ENCODE data around the gene HAUS1.
A peak's percentile ranks its signal among the peaks of the same experiment; 100 is the strongest.

The HAUS1 gene

DNA sequence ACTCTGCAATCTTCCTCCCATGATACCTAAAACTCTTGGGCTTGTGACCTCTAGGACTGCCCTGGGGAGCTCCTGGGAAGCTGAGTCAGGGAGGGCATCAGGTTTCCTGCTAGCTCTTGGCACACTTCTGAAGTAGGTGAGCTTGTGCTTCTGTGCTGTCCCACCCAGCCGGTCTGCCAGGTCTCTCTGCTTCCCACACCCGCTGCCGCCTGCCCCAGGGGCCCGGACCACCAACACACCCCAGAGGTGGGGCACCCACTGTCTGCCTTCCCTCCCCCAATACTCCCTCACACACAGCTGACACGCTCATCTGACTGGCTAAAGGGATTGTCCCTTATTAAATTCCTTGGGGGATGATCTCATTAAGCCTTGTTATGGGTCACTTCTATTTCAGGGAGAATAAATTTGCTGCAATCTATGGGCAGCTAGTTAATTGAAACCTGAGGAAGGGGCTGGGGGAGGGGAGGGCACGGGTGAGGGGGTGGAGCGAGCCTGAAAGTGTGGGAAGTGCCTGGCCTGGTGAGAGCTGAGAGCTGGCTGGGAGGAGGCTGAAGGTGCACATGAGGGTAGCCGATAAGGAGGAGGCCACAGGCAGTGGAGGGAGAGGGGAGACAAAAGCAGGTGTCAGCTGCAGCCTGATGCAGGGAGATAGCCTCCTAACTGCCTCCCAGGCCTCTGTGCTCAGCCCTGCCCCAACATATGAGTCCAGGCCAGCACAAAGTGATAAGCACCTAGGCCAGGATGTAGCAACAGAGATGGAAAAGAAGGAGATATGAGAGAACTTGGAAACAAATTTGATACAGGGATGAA lies 48.8 kb downstream of the HAUS1 start:
- DNase-seq = peak in 2 of 3 donors; percentile 18 to 66
- POLR2A ChIA-PET = interaction anchor here (0.5 kb wide), 1 partner anchor 603 kb away, joined by 5 read pairs; no protein-coding TSS in a partner anchor
- CTCF ChIA-PET = interaction anchor here (1.0 to 6.8 kb wide), 5 partner anchors 8 to 504 kb away, joined by 3 to 30 read pairs (median 5); partner anchors contain the start of gene LOXHD1

DNA sequence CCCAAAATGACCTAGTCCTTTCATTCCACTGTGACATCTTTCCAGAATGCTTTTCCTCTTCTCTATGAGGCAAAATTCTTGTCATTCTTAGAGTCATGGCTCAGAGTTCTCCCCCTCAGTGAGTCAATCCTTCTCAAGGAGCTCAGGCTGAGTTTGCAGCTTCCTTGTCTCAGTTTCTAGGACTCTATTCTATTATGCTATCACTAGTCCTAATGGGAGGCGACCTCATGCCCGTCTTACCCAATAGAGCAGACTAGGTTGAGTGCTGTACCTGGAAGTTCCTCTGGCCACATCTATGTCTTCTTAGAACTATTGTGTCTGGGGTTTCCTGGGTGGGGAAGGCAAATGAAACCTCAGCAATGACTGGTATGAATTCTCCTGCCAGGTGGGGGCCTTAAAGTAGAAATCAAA lies 51.5 kb downstream of the HAUS1 start:
- no peaks in the 10 kb centered on the region for H3K27me3 ChIP-seq (replicated peaks in 2 of 5; ENCODE audit: control insufficient read depth in 4 of 5, insufficient read depth in 5 of 5, low read length in 4 of 5)
- CTCF ChIA-PET = interaction anchor here (0.5 kb wide), 1 partner anchor 44 kb away, joined by 4 read pairs; no protein-coding TSS in a partner anchor
- POLR2A ChIA-PET = no interaction called here
- no peak overlapping the region for H3K27ac ChIP-seq (ENCODE audit: insufficient read depth in 1 of 2, low read depth in 1 of 2, low read length in 2 of 2, poor library complexity in 1 of 2, severe bottlenecking in 2 of 2)
- peaks cover 0 to 3% (median 0%) of the 10 kb centered on the region in 4 experiments for H3K36me3 ChIP-seq (ENCODE audit: control insufficient read depth in 4 of 4, insufficient read depth in 4 of 4, low read length in 3 of 4)
- no peaks in the 10 kb centered on the region for H3K9me3 ChIP-seq (ENCODE audit: control extremely low read depth in 1 of 5, control insufficient read depth in 4 of 5, insufficient read depth in 2 of 5, low read depth in 1 of 5, low read length in 4 of 5)
- WGBS (ENCODE audit: insufficient coverage) = no CpG with 5 or more reads among the region's 2 CpGs
- H3K4me1 ChIP-seq (ENCODE audit: control extremely low read depth in 1 of 4, control insufficient read depth in 4 of 4, insufficient read depth in 4 of 4, low read length in 3 of 4) = peaks cover 0 to 6% (median 1%) of the 10 kb centered on the region in 4 experiments
- no peak overlapping the region for H3K4me3 ChIP-seq (ENCODE audit: control insufficient read depth in 1 of 7, extremely low read depth in 1 of 7, insufficient read depth in 4 of 7, low read depth in 2 of 7, low read length in 6 of 7)
- no peak for DNase-seq

More for the DNA sequence above, 48.8 kb downstream of the HAUS1 start:
- Histone ChIP-seq H3K4me1 (ENCODE audit: control extremely low read depth in 1 of 4, control insufficient read depth in 4 of 4, insufficient read depth in 4 of 4, low read length in 3 of 4) (peaks cover 0 to 6% (median 1%) of the 10 kb centered on the region in 4 experiments), H3K27me3 (replicated peaks in 2 of 5; ENCODE audit: control insufficient read depth in 4 of 5, insufficient read depth in 5 of 5, low read length in 4 of 5) (no peaks in the 10 kb centered on the region), H3K36me3 (ENCODE audit: control insufficient read depth in 4 of 4, insufficient read depth in 4 of 4, low read length in 3 of 4) (peaks cover 0 to 3% (median 0%) of the 10 kb centered on the region in 4 experiments), H3K4me3 (ENCODE audit: control insufficient read depth in 1 of 7, extremely low read depth in 1 of 7, insufficient read depth in 4 of 7, low read depth in 2 of 7, low read length in 6 of 7) (no peak overlapping the region), H3K27ac (ENCODE audit: insufficient read depth in 1 of 2, low read depth in 1 of 2, low read length in 2 of 2, poor library complexity in 1 of 2, severe bottlenecking in 2 of 2) (no peak overlapping the region), H3K9me3 (ENCODE audit: control extremely low read depth in 1 of 5, control insufficient read depth in 4 of 5, insufficient read depth in 2 of 5, low read depth in 1 of 5, low read length in 4 of 5) (no peaks in the 10 kb centered on the region)
- 91% methylated on average over 5 of the region's 8 CpGs for WGBS (ENCODE audit: insufficient coverage)

GRCh38 chr18:46156124-46156745 lies 52.0 kb downstream of the HAUS1 start:
- ChIA-PET POLR2A (no interaction called here), CTCF (interaction anchor here (0.5 to 1.6 kb wide), 2 partner anchors 9 to 43 kb away, joined by 4 to 7 read pairs; no protein-coding TSS in a partner anchor)
- peaks cover 0 to 3% (median 0%) of the 10 kb centered on the region in 4 experiments for H3K36me3 ChIP-seq (ENCODE audit: control insufficient read depth in 4 of 4, insufficient read depth in 4 of 4, low read length in 3 of 4)
- H3K4me3 ChIP-seq (ENCODE audit: control insufficient read depth in 1 of 7, extremely low read depth in 1 of 7, insufficient read depth in 4 of 7, low read depth in 2 of 7, low read length in 6 of 7) = no peak overlapping the region
- no CpG with 5 or more reads among the region's 3 CpGs for WGBS (ENCODE audit: insufficient coverage)
- H3K27me3 ChIP-seq (replicated peaks in 2 of 5; ENCODE audit: control insufficient read depth in 4 of 5, insufficient read depth in 5 of 5, low read length in 4 of 5) = no peaks in the 10 kb centered on the region
- no peak overlapping the region for H3K27ac ChIP-seq (ENCODE audit: insufficient read depth in 1 of 2, low read depth in 1 of 2, low read length in 2 of 2, poor library complexity in 1 of 2, severe bottlenecking in 2 of 2)
- peaks cover 0 to 6% (median 1%) of the 10 kb centered on the region in 4 experiments for H3K4me1 ChIP-seq (ENCODE audit: control extremely low read depth in 1 of 4, control insufficient read depth in 4 of 4, insufficient read depth in 4 of 4, low read length in 3 of 4)
- no peaks in the 10 kb centered on the region for H3K9me3 ChIP-seq (ENCODE audit: control extremely low read depth in 1 of 5, control insufficient read depth in 4 of 5, insufficient read depth in 2 of 5, low read depth in 1 of 5, low read length in 4 of 5)
- no peak for DNase-seq

DNA sequence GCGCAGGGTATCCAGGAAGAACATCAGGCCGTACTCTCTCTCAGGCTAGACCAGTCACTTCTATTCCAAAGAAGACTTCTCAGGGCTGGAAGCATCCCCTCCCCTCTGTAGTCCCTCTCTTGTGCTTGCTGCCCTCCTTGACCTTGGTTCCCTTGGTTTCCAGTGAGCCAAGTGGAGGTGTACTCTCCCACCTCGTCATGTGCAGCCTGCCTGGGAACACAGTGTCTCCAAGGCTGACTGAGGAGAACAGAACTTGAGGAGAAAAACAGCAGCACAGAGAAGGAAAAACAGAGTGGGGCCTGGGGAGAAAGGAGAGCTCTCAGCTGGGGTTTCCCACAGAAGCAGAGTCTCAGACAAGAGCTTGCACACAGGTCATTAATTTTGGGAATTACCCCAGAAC lies 52.7 kb downstream of the HAUS1 start:
- 100% methylated on average over 2 of the region's 3 CpGs for WGBS (ENCODE audit: insufficient coverage)
- ChIA-PET POLR2A (no interaction called here), CTCF (interaction anchor here (0.9 to 1.6 kb wide), 3 partner anchors 9 to 16 kb away, joined by 3 to 7 read pairs (median 4); no protein-coding TSS in a partner anchor)
- no peaks in the 10 kb centered on the region for H3K9me3 ChIP-seq (ENCODE audit: control extremely low read depth in 1 of 5, control insufficient read depth in 4 of 5, insufficient read depth in 2 of 5, low read depth in 1 of 5, low read length in 4 of 5)
- no peak for DNase-seq
- no peak overlapping the region for H3K4me3 ChIP-seq (ENCODE audit: control insufficient read depth in 1 of 7, extremely low read depth in 1 of 7, insufficient read depth in 4 of 7, low read depth in 2 of 7, low read length in 6 of 7)
- peaks cover 0 to 6% (median 1%) of the 10 kb centered on the region in 4 experiments for H3K4me1 ChIP-seq (ENCODE audit: control extremely low read depth in 1 of 4, control insufficient read depth in 4 of 4, insufficient read depth in 4 of 4, low read length in 3 of 4)
- no peak overlapping the region for H3K27ac ChIP-seq (ENCODE audit: insufficient read depth in 1 of 2, low read depth in 1 of 2, low read length in 2 of 2, poor library complexity in 1 of 2, severe bottlenecking in 2 of 2)
- H3K27me3 ChIP-seq (replicated peaks in 2 of 5; ENCODE audit: control insufficient read depth in 4 of 5, insufficient read depth in 5 of 5, low read length in 4 of 5) = no peaks in the 10 kb centered on the region
- peaks cover 0 to 3% (median 0%) of the 10 kb centered on the region in 4 experiments for H3K36me3 ChIP-seq (ENCODE audit: control insufficient read depth in 4 of 4, insufficient read depth in 4 of 4, low read length in 3 of 4)

- H3K4me1 ChIP-seq (ENCODE audit: control extremely low read depth in 1 of 4, control insufficient read depth in 4 of 4, insufficient read depth in 4 of 4, low read length in 3 of 4) = peaks cover 0 to 6% (median 1%) of the 10 kb centered on the region in 4 experiments
- 94% methylated on average over 3 of the region's 3 CpGs for WGBS (ENCODE audit: insufficient coverage)
- H3K36me3 ChIP-seq (ENCODE audit: control insufficient read depth in 4 of 4, insufficient read depth in 4 of 4, low read length in 3 of 4) = peaks cover 0 to 3% (median 0%) of the 10 kb centered on the region in 4 experiments
- H3K27me3 ChIP-seq (replicated peaks in 2 of 5; ENCODE audit: control insufficient read depth in 4 of 5, insufficient read depth in 5 of 5, low read length in 4 of 5) = no peaks in the 10 kb centered on the region
- no peaks in the 10 kb centered on the region for H3K9me3 ChIP-seq (ENCODE audit: control extremely low read depth in 1 of 5, control insufficient read depth in 4 of 5, insufficient read depth in 2 of 5, low read depth in 1 of 5, low read length in 4 of 5)
- H3K4me3 ChIP-seq (ENCODE audit: control insufficient read depth in 1 of 7, extremely low read depth in 1 of 7, insufficient read depth in 4 of 7, low read depth in 2 of 7, low read length in 6 of 7) = no peak overlapping the region
- DNase-seq = no peak
- ChIA-PET POLR2A (no interaction called here), CTCF (interaction anchor here (0.7 to 2.4 kb wide), 5 partner anchors 9 to 54 kb away, joined by 3 to 13 read pairs (median 5); a partner anchor contains a TSS)
- H3K27ac ChIP-seq (ENCODE audit: insufficient read depth in 1 of 2, low read depth in 1 of 2, low read length in 2 of 2, poor library complexity in 1 of 2, severe bottlenecking in 2 of 2) = no peak overlapping the region
Observed at GRCh38 chr18:46158499-46158898, 54.3 kb downstream of the HAUS1 start.

GRCh38 chr18:46160050-46160798 lies 56.0 kb downstream of the HAUS1 start:
- 100% methylated on average over 2 of the region's 4 CpGs for WGBS (ENCODE audit: insufficient coverage)
- Histone ChIP-seq H3K36me3 (ENCODE audit: control insufficient read depth in 4 of 4, insufficient read depth in 4 of 4, low read length in 3 of 4) (peaks cover 0 to 3% (median 0%) of the 10 kb centered on the region in 4 experiments), H3K9me3 (ENCODE audit: control extremely low read depth in 1 of 5, control insufficient read depth in 4 of 5, insufficient read depth in 2 of 5, low read depth in 1 of 5, low read length in 4 of 5) (no peaks in the 10 kb centered on the region), H3K4me3 (ENCODE audit: control insufficient read depth in 1 of 7, extremely low read depth in 1 of 7, insufficient read depth in 4 of 7, low read depth in 2 of 7, low read length in 6 of 7) (no peak overlapping the region), H3K27me3 (replicated peaks in 2 of 5; ENCODE audit: control insufficient read depth in 4 of 5, insufficient read depth in 5 of 5, low read length in 4 of 5) (no peaks in the 10 kb centered on the region), H3K27ac (ENCODE audit: insufficient read depth in 1 of 2, low read depth in 1 of 2, low read length in 2 of 2, poor library complexity in 1 of 2, severe bottlenecking in 2 of 2) (no peak overlapping the region), H3K4me1 (ENCODE audit: control extremely low read depth in 1 of 4, control insufficient read depth in 4 of 4, insufficient read depth in 4 of 4, low read length in 3 of 4) (peaks cover 0 to 6% (median 1%) of the 10 kb centered on the region in 4 experiments)
- no peak for DNase-seq
- POLR2A ChIA-PET = no interaction called here
- CTCF ChIA-PET = interaction anchor here (0.8 to 2.4 kb wide), 6 partner anchors 9 to 64 kb away, joined by 3 to 13 read pairs (median 4); a partner anchor contains a TSS

Measured in common myeloid progenitor, CD34-positive (primary cell).